GM12864 (cell line): ENCODE results near the gene ARFRP1.

Experiments
- DNase-seq: peaks from one replicate; pipeline ENCODE4 v3.0.0-alpha.2; 2011; ENCODE audit warnings: low read depth
- H3K4me3 ChIP-seq: 2 replicates; pipeline ENCODE4 v1.5.1; 2011; ENCODE audit warnings: mild to moderate bottlenecking, low read depth, low read length, control low read depth
- CTCF ChIP-seq: IDR thresholded peaks from 2 replicates; pipeline ENCODE4 v1.5.1; 2011; ENCODE audit warnings: low read depth, mild to moderate bottlenecking, moderate library complexity, low read length, control low read depth, inconsistent platforms; ENCODE audit errors: missing control alignments

The ARFRP1 gene

GRCh38 chr20:63706852-63707557 is 771 bp downstream of the ARFRP1 start:
- no peak for DNase-seq
- TF ChIP-seq CTCF = peak; percentile 89
- H3K4me3 ChIP-seq = peak overlapping the region; percentile 61

GRCh38 chr20:63706027-63706695 is 1.6 kb downstream of the ARFRP1 start:
- DNase-seq = no peak
- peak overlapping the region; percentile 61 for H3K4me3 ChIP-seq
- TF ChIP-seq CTCF = no peak

- TF ChIP-seq CTCF = no peak
- DNase-seq = no peak
- no peak overlapping the region for H3K4me3 ChIP-seq
These were observed 2.3 kb downstream of the ARFRP1 start for GRCh38 chr20:63705232-63706026.

- no peak for TF ChIP-seq CTCF
- no peak overlapping the region for H3K4me3 ChIP-seq
- DNase-seq = no peak
These were observed 3.0 kb downstream of the ARFRP1 start for GRCh38 chr20:63704749-63705117.

- H3K4me3 ChIP-seq = no peak overlapping the region
- no peak for DNase-seq
- TF ChIP-seq CTCF = no peak
These were observed 3.6 kb downstream of the ARFRP1 start for GRCh38 chr20:63703976-63704748.

- TF ChIP-seq CTCF = no peak
- H3K4me3 ChIP-seq = no peak overlapping the region
- no peak for DNase-seq
These were observed 4.3 kb downstream of the ARFRP1 start for GRCh38 chr20:63703471-63703975.
